ENCODE results near the gene GPR160.

GRCh38 chr3:170002879-170003278 lies 34.9 kb upstream of the GPR160 start:
- TF ChIP-seq CTCF (IDR thresholded peaks at IDR 0.05 in 8 of 11, conservative IDR thresholded peaks at IDR 0.05 in 3 of 11) (no peak), POLR2A (IDR thresholded peaks at IDR 0.05) (no peak)

Measured in spleen (tissue), 7 donors.